ENCODE results near the gene ICAM1.
A peak's percentile ranks its signal among the peaks of the same experiment; 100 is the strongest.

Gene ICAM1

GRCh38 chr19:10328558-10329429 is 57.9 kb downstream of the ICAM1 start:
- DNase-seq = no peak

GRCh38 chr19:10329555-10329954 is 58.6 kb downstream of the ICAM1 start:
- DNase-seq = no peak

GRCh38 chr19:10332158-10332964 is 61.4 kb downstream of the ICAM1 start:
- no peak for DNase-seq

GRCh38 chr19:10332965-10333757 is 62.2 kb downstream of the ICAM1 start, which contains the start of gene RAVER1:
Gene RAVER1, minus strand, starts transcription at chr19:10333529. Its CDS starts 22 bp downstream, at chr19:10333507.
- DNase-seq = peak; percentile 93

- no peak for DNase-seq
Measured at GRCh38 chr19:10333758-10334587, 63.1 kb downstream of the ICAM1 start.

- no peak for DNase-seq
Measured at GRCh38 chr19:10334588-10335351, 63.9 kb downstream of the ICAM1 start.

GRCh38 chr19:10335352-10335985 is 64.5 kb downstream of the ICAM1 start:
- no peak for DNase-seq
